Parathyroid adenoma (tissue), 2 donors: ENCODE measurements around the gene RAMP1.

ENCODE experiments used
- H2AFZ ChIP-seq: fragments of 300-600 bp; sonication (generic); one replicate; pipeline ENCODE4 v1.7.0; 2017; ENCODE audit warnings: antibody characterized with exemption, mild to moderate bottlenecking
- H3K27ac ChIP-seq: fragments of 300-600 bp; sonication (generic); one replicate; pipeline ENCODE4 v1.7.0; 2017
- H3K27me3 ChIP-seq: fragments of 300-600 bp; sonication (generic); one replicate; pipeline ENCODE4 v1.7.0; 2017; ENCODE audit warnings: low read length; ENCODE audit not compliant: control insufficient read depth, insufficient read depth
- H3K36me3 ChIP-seq: fragments of 300-600 bp; sonication (generic); one replicate; pipeline ENCODE4 v1.7.0; 2017; ENCODE audit warnings: low read length; ENCODE audit not compliant: control insufficient read depth, insufficient read depth
- H3K4me1 ChIP-seq: fragments of 300-600 bp; sonication (generic); one replicate; pipeline ENCODE4 v1.7.0; 2017; ENCODE audit warnings: control low read depth
- H3K4me2 ChIP-seq: fragments of 300-600 bp; sonication (generic); one replicate; pipeline ENCODE4 v1.7.0; 2017; ENCODE audit warnings: low read length
- H3K4me3 ChIP-seq: fragments of 300-600 bp; sonication (generic); one replicate; pipeline ENCODE4 v1.7.0; 2017; ENCODE audit warnings: low read depth, low read length
- H3K79me2 ChIP-seq: fragments of 300-600 bp; sonication (generic); one replicate; pipeline ENCODE4 v1.7.0; 2017; ENCODE audit warnings: control low read depth
- H3K9ac ChIP-seq: fragments of 300-600 bp; sonication (generic); one replicate; pipeline ENCODE4 v1.7.0; 2017; ENCODE audit warnings: mild to moderate bottlenecking
- H3K9me3 ChIP-seq: fragments of 300-600 bp; sonication (generic); one replicate; pipeline ENCODE4 v1.7.0; 2017; ENCODE audit warnings: low read length; ENCODE audit not compliant: control insufficient read depth
- CTCF ChIP-seq: fragments of 300-600 bp; sonication (generic); IDR thresholded peaks from one replicate; pipeline ENCODE4 v1.7.0; 2017; ENCODE audit warnings: antibody characterized with exemption, mild to moderate bottlenecking
- donor health status: primary hyperparathyroidism.

RAMP1 gene

GRCh38 chr2:237911363-237912017 lies 52.1 kb downstream of the RAMP1 start:
- H3K36me3 ChIP-seq = no peaks in the 10 kb centered on the region
- no peak overlapping the region for H3K9ac ChIP-seq
- H3K9me3 ChIP-seq = no peaks in the 10 kb centered on the region
- no peaks in the 10 kb centered on the region for H3K4me1 ChIP-seq
- TF ChIP-seq CTCF = no peak
- no peaks in the 10 kb centered on the region for H3K27me3 ChIP-seq
- no peak overlapping the region for H3K4me2 ChIP-seq
- H3K79me2 ChIP-seq = no peaks in the 10 kb centered on the region
- H3K27ac ChIP-seq = no peak overlapping the region
- no peak overlapping the region for H3K4me3 ChIP-seq
- H2AFZ ChIP-seq = no peak overlapping the region

- Histone ChIP-seq H3K36me3 (no peaks in the 10 kb centered on the region), H3K9ac (no peak overlapping the region), H3K9me3 (no peaks in the 10 kb centered on the region), H3K4me3 (no peak overlapping the region), H3K4me1 (no peaks in the 10 kb centered on the region), H3K79me2 (no peaks in the 10 kb centered on the region), H3K27me3 (no peaks in the 10 kb centered on the region), H3K27ac (no peak overlapping the region), H3K4me2 (no peak overlapping the region), H2AFZ (no peak overlapping the region)
- TF ChIP-seq CTCF = no peak
These were observed 53.1 kb downstream of the RAMP1 start for GRCh38 chr2:237912271-237913192.

GRCh38 chr2:237913193-237913917 lies 53.9 kb downstream of the RAMP1 start:
- no peak overlapping the region for H3K4me2 ChIP-seq
- H3K4me1 ChIP-seq = no peaks in the 10 kb centered on the region
- H3K4me3 ChIP-seq = no peak overlapping the region
- no peaks in the 10 kb centered on the region for H3K36me3 ChIP-seq
- no peak for TF ChIP-seq CTCF
- no peaks in the 10 kb centered on the region for H3K27me3 ChIP-seq
- no peaks in the 10 kb centered on the region for H3K79me2 ChIP-seq
- H3K9ac ChIP-seq = no peak overlapping the region
- H3K27ac ChIP-seq = no peak overlapping the region
- H3K9me3 ChIP-seq = no peaks in the 10 kb centered on the region
- H2AFZ ChIP-seq = no peak overlapping the region

- TF ChIP-seq CTCF = no peak
- no peak overlapping the region for H2AFZ ChIP-seq
These were observed 56.2 kb downstream of the RAMP1 start for GRCh38 chr2:237915576-237915975.

More at GRCh38 chr2:237915576-237915975, 56.2 kb downstream of the RAMP1 start:
- H3K9ac ChIP-seq = no peak overlapping the region
- H3K4me1 ChIP-seq = no peaks in the 10 kb centered on the region
- no peaks in the 10 kb centered on the region for H3K9me3 ChIP-seq
- H3K27me3 ChIP-seq = no peaks in the 10 kb centered on the region
- no peak overlapping the region for H3K27ac ChIP-seq
- no peaks in the 10 kb centered on the region for H3K36me3 ChIP-seq
- H3K4me2 ChIP-seq = no peak overlapping the region
- H3K79me2 ChIP-seq = no peaks in the 10 kb centered on the region
- H3K4me3 ChIP-seq = no peak overlapping the region
